Heart right ventricle (tissue), 16 donors: ENCODE data around the gene CNOT1. TPM values are rescaled to one million over a fixed set of nuclear protein-coding genes. Genes with fewer than 3 reads are reported as not detected.

Experiments used
- ATAC-seq, 8 donors: fragments of 200-7000 bp; cut with Tn5 transposase; one replicate each; pipeline ENCODE4 v1.9.1; 2020; ENCODE audit warnings: mild to moderate bottlenecking in 8 of 8, moderate library complexity in 8 of 8, moderate number of reproducible peaks in 1 of 8
- DNase-seq, 2 donors: peaks; one replicate each; pipeline ENCODE4 v3.0.0-alpha.2; 2020
- H3K27ac ChIP-seq, 10 donors: fragments of 200-600 bp; sonication (generic) in 2 of 10; one replicate each; pipeline versions ENCODE4 v1.5.0 to v1.8.0; 2020 to 2022; ENCODE audit warnings: mild to moderate bottlenecking in 3 of 10
- H3K27me3 ChIP-seq, 7 donors: fragments of 200-600 bp; one replicate each; pipeline ENCODE4 v1.8.0; 2021 to 2022; ENCODE audit warnings: mild to moderate bottlenecking in 2 of 7
- H3K36me3 ChIP-seq, 9 donors: fragments of 200-600 bp; sonication (generic) in 1 of 9; one replicate each; pipeline versions ENCODE4 v1.5.0 to v1.8.0; 2020 to 2022; ENCODE audit warnings: mild to moderate bottlenecking in 2 of 9
- H3K4me1 ChIP-seq, 9 donors: fragments of 200-600 bp; sonication (generic) in 1 of 9; one replicate each; pipeline versions ENCODE4 v1.5.0 to v1.8.0; 2020 to 2022; ENCODE audit warnings: mild to moderate bottlenecking in 4 of 9
- H3K4me3 ChIP-seq, 10 donors: fragments of 200-600 bp; sonication (generic) in 2 of 10; one replicate each; pipeline versions ENCODE4 v1.5.0 to v1.8.0; 2020 to 2022; ENCODE audit warnings: mild to moderate bottlenecking in 7 of 10, moderate library complexity in 2 of 10
- H3K9me3 ChIP-seq, 11 donors: fragments of 200-600 bp in 10 of 11; sonication (generic) in 2 of 11; one replicate each; pipeline versions ENCODE4 v1.5.0 to v1.8.0; 2013 to 2022; ENCODE audit warnings: mild to moderate bottlenecking in 2 of 11, control low read depth in 1 of 11, moderate library complexity in 1 of 11
- CTCF ChIP-seq, 9 donors: fragments of 200-600 bp; sonication (generic) in 2 of 9; IDR thresholded peaks; one replicate each; pipeline versions ENCODE4 v1.5.0 to v1.8.0; 2021 to 2022; ENCODE audit warnings: antibody characterized with exemption in 9 of 9, mild to moderate bottlenecking in 5 of 9, moderate library complexity in 1 of 9
- WGBS, 2 donors: extraction: QIAGEN DNeasy Blood & Tissue Kit; methylation state at CpG; one replicate each; pipeline ENCODE4 v1.1.7; 2013; ENCODE audit warnings: inconsistent platforms in 1 of 2; 5-methylcytosine and 5-hydroxymethylcytosine counted together
- intact Hi-C, 10 donors: fragments of 100-400 bp; cut with DNase I; formaldehyde crosslinking; loops; one replicate each; pipeline versions ENCODE4 v1.11.1 to v1.14.2; 2022
- polyA plus RNA-seq, 2 donors: library from polyadenylated mRNA; stranded (reverse); fragments of 200-250 nt; gene quantifications; one replicate each; pipeline ENCODE4 v1.2.3, GENCODE V29; 2013
- total RNA-seq, 10 donors: library from RNA; stranded (reverse); fragmentation: NEBNext Ultra II Directional in 3 of 10; extraction: Animal tissue kit (Norgen Biotek cat#: 25700) in 3 of 10; gene quantifications; one replicate each; pipeline versions ENCODE4 v1.2.1 to v1.2.4, GENCODE V29; 2021 to 2023
- donor health status: Arrhythmogenic right ventricular cardiomyopathy.
- donor health status: ischemic (EF 13 %, LVEDD 7.1; RV severe dilation, severe dysfunction).
- donor health status: healthy with polysubstance abuse.
- donor health status: DM: no; HTN: yes; CAD: no.
- donor health status: DM: no; HTN: no; CAD: no.
- donor health status: ischemic (EF 25% LVEDD 6.9; RV normal size, moderate dysfunction).
- donor health status: ischemic (EF 25% LVEDD 5.7; RV mildly dilated, moderate dysfunction).
- donor health status: healthy.
- donor health status: DM: yes; HTN: yes; CAD: no.
- donor health status: Ischemic cardiomyopathy.
- donor health status: ischemic (EF 35%, LVEDD 5.7; RV mildly dilated, moderate dysfunction).
- donor health status: nonischemic (EF 11% LVEDD 7.7; RV severe dilation, severe dysfunction).
- donor health status: DM: yes; HTN: yes; CAD: no.
- donor health status: PGD.
- donor health status: ischemic (EF 29% LVEDD 5.4; RV normal size, mild dysfunction).
- donor health status: nonischemic (EF 23%, LVEDD 6.1; RV moderate dilation, normal function).

The CNOT1 gene
- total and polyA plus RNA-seq, 12 donors: 27.2 to 102 (median 81.7) TPM

- H3K27ac ChIP-seq: peak overlapping the region in 2 of 10 donors; percentile 20 to 27
- H3K27me3 ChIP-seq: no peaks in the 10 kb centered on the region
- 62 to 66% methylated on average over 17 of the region's 17 CpGs for WGBS, 2 donors
- peaks cover 0 to 59% (median 6%) of the 10 kb centered on the region in 9 donors for H3K36me3 ChIP-seq
- DNase-seq (peak; percentile 66 to 77), ATAC-seq (peak in 6 of 8 donors; percentile 3 to 42 (median 21))
- H3K9me3 ChIP-seq: no peaks in the 10 kb centered on the region
- intact Hi-C loops: loop anchor here in 6 of 10 donors (2.0 to 10.0 kb wide), 6 partner anchors 113 to 245 kb away; partner anchors contain the start of genes CNOT1 (in 1 of the 6) and GOT2 (in 1 of the 6)
- peaks cover 5 to 33% (median 15%) of the 10 kb centered on the region in 9 donors for H3K4me1 ChIP-seq
- peak; percentile 50 to 80 (median 75) for TF ChIP-seq CTCF (IDR thresholded peaks at IDR 0.05)
- no peak overlapping the region for H3K4me3 ChIP-seq
Measured at GRCh38 chr16:58511933-58512815, 117.5 kb downstream of the CNOT1 start.

GRCh38 chr16:58510776-58511628 lies 118.6 kb downstream of the CNOT1 start:
- intact Hi-C loops: loop anchor here in 5 of 10 donors (5.0 to 10.0 kb wide), 5 partner anchors 114 to 246 kb away; partner anchors contain the start of genes CNOT1 (in 1 of the 5) and GOT2 (in 1 of the 5)

GRCh38 chr16:58510097-58510775 lies 119.4 kb downstream of the CNOT1 start:
- peaks cover 0 to 69% (median 0%) of the 10 kb centered on the region in 9 donors for H3K36me3 ChIP-seq
- H3K4me3 ChIP-seq: no peak overlapping the region
- no peak for TF ChIP-seq CTCF (IDR thresholded peaks at IDR 0.05)
- H3K27ac ChIP-seq: no peak overlapping the region
- no peaks in the 10 kb centered on the region for H3K9me3 ChIP-seq
- WGBS, 2 donors: 89 to 92% methylated on average over 18 of the region's 18 CpGs
- ATAC-seq (no peak), DNase-seq (no peak)
- peaks cover 5 to 25% (median 10%) of the 10 kb centered on the region in 9 donors for H3K4me1 ChIP-seq
- no peaks in the 10 kb centered on the region for H3K27me3 ChIP-seq
- intact Hi-C loops: loop anchor here in 5 of 10 donors (5.0 to 10.0 kb wide), 5 partner anchors 115 to 247 kb away; partner anchors contain the start of genes CNOT1 (in 1 of the 5) and GOT2 (in 1 of the 5)

More at GRCh38 chr16:58510776-58511628, 118.6 kb downstream of the CNOT1 start:
- DNase-seq (no peak), ATAC-seq (no peak)
- TF ChIP-seq CTCF (IDR thresholded peaks at IDR 0.05): no peak
- WGBS, 2 donors: 84 to 86% methylated on average over 30 of the region's 30 CpGs
- peaks cover 5 to 25% (median 10%) of the 10 kb centered on the region in 9 donors for H3K4me1 ChIP-seq
- no peaks in the 10 kb centered on the region for H3K27me3 ChIP-seq
- H3K4me3 ChIP-seq: no peak overlapping the region
- no peaks in the 10 kb centered on the region for H3K9me3 ChIP-seq
- peak overlapping the region in 1 of 10 donors; percentile 9 for H3K27ac ChIP-seq
- peaks cover 0 to 63% (median 0%) of the 10 kb centered on the region in 9 donors for H3K36me3 ChIP-seq
